NT2/D1 (cell line): ENCODE measurements around the gene TSNAXIP1.

Experiments used
- SUZ12 ChIP-seq: IDR thresholded peaks from 2 replicates; pipeline ENCODE4 v1.6.1; 2011; ENCODE audit not compliant: insufficient read length, insufficient read depth; ENCODE audit errors: extremely low read depth
- YY1 ChIP-seq: IDR thresholded peaks from 2 replicates; pipeline ENCODE4 v1.6.1; 2011; ENCODE audit not compliant: insufficient read length, insufficient read depth
- ZNF274 ChIP-seq: IDR thresholded peaks from 2 replicates; pipeline ENCODE4 v1.6.1; 2011; ENCODE audit warnings: mild to moderate bottlenecking, low read depth, low read length

DNA sequence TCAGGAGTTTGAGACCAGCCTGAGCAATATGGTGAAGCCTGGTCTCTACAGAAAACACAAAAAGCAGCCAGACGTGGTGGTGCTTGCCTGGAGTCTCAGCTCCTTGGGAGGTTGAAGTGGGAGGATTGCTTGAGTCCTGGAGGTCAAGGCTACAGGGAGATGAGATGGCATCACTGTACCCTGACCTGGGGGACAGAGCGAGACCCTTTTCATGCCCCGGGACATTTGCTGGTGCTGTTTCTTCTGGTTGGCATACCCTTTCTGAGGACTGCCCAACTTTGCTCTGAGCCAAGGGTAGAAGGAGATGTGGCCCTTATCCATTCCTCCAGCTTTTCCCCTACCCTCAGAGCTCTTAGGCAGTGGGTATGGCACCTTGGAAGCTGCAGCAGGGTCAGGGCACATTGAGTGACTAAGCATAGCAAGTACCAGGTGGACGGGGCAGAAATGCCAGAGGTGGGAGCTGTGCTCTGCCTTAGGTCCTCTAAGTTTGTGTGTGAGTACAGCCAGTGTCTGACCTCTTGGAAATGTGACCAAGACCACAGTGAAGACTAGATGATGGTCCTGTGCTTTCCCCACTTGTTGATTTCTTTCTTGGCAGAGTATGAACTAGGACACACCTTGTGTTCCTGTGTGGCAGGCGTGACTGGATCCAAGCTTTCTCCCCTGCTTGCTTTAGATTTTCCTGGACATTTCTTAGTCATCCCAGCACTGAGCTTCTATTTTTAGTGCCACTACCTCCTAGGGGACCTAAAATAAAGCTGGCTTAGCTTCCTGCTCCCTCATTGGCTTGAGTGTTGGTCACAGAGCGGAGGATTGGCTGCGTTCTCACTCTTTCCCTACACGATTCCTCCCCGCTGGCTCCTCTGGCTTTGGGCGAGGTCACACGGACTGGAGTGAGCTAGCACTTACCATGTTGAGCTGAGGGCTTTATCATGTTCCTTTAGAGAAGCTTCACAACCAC, 56.2 kb downstream of the TSNAXIP1 start:
- no peak for TF ChIP-seq YY1
- TF ChIP-seq ZNF274, result no peak
- no peak for TF ChIP-seq SUZ12
